Left renal pelvis (tissue), 4 donors: ENCODE data around the gene TANGO2. TPM values are rescaled to one million over a fixed set of nuclear protein-coding genes. Genes with fewer than 3 reads are reported as not detected.

Experiments used
- DNase-seq, 4 donors: peaks; one replicate each; pipeline ENCODE4 v3.0.0-alpha.2; 2013; ENCODE audit warnings: low read depth in 4 of 4, low spot score in 3 of 4
- polyA plus RNA-seq, 4 donors: library from polyadenylated mRNA; unstranded; fragments of 120-200 nt; gene quantifications; one replicate each; pipeline ENCODE4 v1.2.1, GENCODE V29; 2013; ENCODE audit not compliant: insufficient read length in 4 of 4

TANGO2 gene
- polyA plus RNA-seq, 4 donors, result 8.9 to 14.6 (median 11.4) TPM

GRCh38 chr22:20011123-20011992, 9.6 kb upstream of the TANGO2 start:
- no peak for DNase-seq

DNA sequence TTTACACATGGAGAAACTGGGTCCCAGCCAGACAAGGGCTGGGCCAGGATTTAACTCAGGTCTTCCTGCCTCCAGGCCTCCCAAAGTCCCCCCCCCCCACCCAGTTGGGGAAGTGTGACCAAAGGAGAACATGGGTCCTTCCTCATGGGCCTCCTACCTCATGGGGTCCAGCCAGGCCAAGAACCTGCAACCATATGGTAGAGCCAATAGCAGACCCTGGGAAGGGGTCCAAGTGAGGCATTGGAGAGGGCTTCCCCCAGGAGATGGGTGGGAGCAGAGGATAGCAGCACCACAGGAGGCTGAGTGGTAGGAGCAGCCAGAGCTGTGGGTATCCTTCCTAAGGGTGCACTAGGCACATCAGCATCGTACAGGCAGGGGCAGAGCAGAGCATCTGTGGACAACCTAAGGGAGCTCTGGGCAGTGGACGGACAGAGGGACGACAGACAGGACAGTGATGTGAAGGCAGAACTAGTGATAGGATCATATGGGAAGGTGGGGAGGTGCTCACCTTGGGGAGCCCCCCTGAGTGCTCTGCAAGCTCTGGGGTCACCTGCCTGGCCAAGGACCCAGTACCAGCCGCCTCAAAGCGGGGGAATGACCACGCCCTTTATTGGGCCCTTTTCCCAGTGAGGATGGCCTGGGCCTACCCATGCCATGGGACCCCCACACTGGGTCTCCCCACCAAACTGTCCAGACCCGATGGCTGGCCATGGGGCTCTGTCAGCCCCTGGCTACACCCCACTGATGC, 8.7 kb upstream of the TANGO2 start:
- no peak for DNase-seq

DNA sequence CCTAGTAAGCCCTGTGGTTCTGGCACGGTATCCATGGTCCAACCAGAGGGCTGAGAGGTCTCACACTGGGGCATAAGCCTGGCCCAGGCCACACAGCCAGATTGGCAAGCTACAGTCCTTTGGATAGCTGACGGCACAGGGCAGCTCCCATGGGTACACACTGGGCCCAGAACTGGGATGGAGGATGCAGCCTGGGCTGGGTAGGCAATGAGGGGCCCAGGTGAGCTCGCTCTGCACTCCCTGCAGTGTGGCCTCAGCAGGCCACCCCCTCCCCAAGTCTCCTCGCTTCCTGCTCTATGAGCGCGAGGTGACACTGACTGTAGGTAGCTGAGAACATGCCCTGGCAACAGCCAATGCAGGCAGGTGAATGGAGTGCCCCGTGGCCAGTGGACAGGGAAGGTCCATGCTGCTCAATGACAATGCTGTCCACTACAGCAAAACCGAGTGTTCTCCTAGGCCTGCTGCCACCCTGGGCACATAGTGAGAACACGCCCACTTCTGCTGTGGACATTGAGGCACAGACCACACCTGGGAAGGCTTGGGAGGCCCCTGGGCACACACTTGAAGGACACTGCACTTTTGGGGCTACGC, 8.1 kb upstream of the TANGO2 start:
- no peak for DNase-seq

DNA sequence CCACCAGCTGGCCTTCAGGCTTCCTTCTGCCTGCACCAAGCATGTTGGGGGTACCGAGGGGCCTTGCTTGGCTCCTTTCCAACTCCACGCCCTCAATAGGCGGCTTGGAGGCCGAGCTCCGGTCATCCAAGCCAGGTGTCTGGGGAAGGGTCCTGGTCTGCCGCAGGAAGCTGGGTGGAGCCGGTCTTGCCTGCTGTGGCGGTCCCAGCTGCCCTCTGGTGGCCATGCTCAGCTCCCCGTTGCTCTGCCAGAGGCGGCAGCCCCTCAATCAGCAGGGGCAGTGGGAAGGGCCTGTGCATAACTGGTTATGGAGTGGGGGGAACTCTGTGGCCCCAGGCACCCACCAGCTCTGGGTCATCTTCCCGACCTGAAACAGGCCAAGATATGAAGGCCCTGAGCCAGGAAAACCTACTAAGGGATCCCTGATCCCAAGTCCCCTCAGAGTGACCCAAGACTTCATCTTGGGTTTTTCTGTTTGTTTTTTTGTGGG, 7.5 kb upstream of the TANGO2 start:
- DNase-seq, result no peak

GRCh38 chr22:20014526-20015186, 6.3 kb upstream of the TANGO2 start:
- DNase-seq, result no peak

DNA sequence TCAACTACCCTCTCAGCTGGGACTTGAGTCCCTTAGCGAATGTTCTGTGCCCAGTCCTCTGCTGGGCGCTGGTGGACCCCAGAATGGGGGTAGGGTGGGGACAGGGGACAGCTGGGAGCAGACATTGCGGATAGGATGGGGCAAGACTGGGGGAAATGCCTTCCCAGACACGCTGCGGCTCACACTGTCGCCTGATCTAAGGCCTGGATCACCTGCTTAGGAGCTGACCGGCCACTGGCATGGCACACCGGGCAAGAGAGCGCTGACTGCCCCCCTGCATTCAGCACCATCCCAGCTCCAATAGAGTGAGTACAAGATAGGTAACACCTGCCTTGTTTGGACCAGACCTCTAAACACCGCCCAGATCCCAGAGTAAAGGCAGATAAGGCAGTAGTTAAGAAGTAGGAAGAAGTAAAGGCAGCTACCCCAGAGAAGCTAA, 5.7 kb upstream of the TANGO2 start:
- no peak for DNase-seq

DNA sequence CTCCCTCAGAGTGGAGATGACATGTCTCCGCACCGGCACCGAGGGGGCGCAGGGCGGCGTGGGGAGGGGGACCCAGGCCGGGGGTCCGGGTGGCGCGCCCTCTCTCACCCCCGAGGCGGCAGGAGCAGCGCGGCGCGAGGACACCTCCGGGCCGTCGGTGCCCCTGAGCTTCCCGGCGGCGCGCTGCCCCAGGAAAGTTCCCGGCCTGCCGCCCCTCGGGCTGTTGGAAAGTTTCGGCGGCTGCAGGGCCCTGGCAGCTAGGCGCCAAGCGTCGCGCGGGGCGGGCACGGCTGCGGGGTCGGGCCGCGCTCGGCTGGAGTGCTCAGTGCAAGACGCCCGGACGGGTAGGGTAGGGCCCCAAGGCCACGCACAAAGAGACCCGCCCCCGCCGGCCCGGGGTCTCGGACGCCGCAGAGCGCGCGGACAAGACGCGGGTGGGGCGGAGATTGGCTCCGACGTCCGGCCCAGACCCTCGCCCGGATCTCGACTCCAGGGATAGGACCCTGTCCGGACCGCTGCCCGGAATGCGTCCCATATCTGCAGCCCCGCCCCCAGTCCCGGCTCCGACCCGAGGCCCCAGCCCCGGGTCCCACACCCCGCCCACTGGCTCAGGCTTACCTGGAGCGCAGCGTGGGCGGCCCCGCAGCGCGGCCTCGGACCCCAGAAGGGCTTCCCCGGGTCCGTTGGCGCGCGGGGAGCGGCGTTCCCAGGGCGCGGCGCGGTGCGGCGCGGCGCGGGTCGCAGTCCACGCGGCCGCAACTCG, 4.8 kb upstream of the TANGO2 start:
- DNase-seq, result no peak

- peak; percentile 66 to 75 (median 72) for DNase-seq
These were observed 3.9 kb upstream of the TANGO2 start, which contains the start of gene ARVCF for GRCh38 chr22:20016734-20017621. Gene ARVCF (minus strand): TSS chr22:20016823. CDS start chr22:19990794, 26,029 bp downstream.

DNA sequence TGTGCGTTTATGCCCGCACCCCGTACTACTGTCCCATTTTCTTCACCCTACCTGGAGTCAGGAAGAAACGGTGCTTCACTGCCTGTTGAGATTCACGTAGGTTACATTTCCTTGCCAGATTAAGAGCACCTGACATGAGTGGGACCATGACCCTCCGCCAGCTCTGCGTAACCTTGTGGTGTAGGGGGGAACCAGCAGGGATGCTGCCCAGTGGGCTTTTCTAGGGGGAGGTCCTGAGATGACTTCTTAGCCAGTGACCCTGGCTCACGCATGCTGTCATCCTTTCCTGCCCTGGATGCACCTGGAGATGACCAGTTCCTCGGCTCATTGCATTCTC, 3.3 kb upstream of the TANGO2 start:
- DNase-seq, result no peak

DNA sequence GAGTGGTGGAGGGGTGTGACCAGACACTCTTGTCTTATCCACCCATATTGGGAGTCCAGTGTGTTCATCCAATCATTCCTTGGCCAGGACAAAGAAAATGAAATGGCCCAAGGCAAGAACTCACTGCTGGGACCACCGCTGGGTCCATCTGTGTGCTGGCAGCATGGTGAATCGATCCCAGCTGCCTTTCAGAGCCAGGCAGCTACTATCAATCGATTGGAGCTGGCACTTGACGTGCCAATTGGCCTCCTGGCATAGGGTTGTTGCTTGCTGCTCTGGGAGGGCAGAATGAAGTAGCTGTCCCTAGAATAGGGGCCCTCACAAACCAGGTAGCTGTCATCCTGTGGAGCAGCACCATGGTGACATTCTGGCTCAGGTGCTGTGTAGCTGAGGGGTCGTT, 2.9 kb upstream of the TANGO2 start:
- no peak for DNase-seq

DNA sequence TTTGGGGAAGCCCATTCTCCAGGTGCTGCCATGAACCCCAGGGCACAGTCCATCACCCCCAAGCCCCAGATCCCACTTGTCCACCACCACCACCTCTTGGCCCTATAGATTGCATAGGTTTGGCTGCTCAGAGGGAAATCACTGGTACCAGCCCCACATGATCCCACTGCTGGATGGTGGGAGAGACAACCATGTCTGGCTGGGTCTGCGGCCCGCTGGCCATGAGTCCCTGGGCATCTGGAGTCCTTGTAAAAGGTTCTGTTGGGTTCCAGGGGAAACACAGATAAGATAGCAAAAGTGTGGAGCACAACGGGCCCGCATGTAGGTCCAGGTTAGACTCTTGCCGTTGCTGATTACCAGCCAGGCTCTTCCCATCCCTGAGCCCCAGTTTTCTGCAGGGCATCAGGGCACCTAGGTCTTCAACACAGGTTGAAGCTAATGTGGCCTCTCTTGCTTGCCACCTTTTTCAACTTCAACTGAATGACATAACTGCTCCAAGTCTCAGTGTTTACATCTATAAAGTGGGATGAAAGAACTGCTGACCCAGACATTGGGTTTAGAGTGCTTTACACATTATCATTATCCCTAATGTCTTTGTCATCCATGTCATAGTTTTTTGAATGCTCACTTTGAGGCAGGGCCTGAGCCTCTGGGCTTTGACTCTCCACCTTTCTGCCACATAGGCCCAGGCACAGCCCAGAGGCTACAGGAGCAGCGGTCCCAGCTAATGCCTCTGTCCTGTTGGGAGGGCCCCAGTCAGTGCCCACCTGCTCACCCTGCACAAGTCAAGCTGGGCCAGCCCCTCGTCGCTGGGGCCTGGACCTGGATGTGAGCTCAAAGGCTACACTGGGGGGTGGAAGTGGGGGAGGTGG, 1.0 kb upstream of the TANGO2 start:
- DNase-seq, result no peak

- no peak for DNase-seq
These were observed 579 bp downstream of the TANGO2 start for GRCh38 chr22:20021196-20022181.

GRCh38 chr22:20022231-20022977, 1.5 kb downstream of the TANGO2 start:
- DNase-seq, result no peak

GRCh38 chr22:20022978-20023613, 2.2 kb downstream of the TANGO2 start:
- no peak for DNase-seq

DNA sequence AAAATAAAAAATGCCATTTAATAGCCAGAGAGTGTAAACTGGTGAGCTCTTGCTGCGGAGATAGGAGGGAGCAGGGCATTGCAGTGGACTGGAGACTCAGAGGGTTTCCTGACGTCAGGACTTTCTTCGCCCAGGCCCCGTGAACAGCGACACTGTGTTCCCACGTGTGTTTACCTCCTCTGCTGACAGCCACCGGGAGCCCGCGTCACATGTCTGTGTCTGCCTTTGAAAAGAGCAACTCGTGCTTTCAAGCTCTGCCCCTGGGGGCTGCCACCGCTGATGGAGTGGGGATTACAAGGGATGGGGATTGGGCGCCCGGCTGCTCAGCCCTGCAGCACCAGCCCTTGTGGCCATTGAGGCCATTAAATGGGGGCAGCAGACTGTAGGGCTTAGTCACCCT, 3.3 kb downstream of the TANGO2 start:
- DNase-seq, result no peak
